Measurements from ENCODE around the gene MRC2.

DNA sequence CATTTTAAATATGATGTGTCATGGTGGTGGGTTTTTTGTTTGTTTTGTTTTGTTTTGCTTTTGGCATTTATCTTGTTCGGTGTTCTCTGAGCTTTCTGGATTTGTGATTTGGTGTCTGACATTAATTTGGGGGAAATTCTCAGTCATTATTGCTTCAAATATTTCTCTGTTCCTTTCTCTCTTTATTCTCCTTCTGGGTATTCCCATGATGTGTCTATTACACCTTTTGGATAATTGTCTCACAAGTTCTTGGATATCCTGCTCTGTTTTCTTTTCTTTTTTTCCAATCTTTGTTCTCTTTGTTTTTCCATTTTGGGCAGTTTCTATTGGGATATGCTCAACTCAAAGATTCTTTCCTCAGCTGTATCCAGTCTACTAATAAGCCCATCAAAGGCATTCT, 92.1 kb downstream of the MRC2 start:
- TF ChIP-seq CTCF (IDR thresholded peaks at IDR 0.05) (no peak), POLR2AphosphoS5 (IDR thresholded peaks at IDR 0.05) (no peak)

Data from prostate gland (tissue), 2 donors.